Gastrocnemius medialis (tissue), 4 donors: Measurements from ENCODE around the gene TOR2A. TPM values are rescaled to one million over a fixed set of nuclear protein-coding genes. Genes with fewer than 3 reads are reported as not detected.

ENCODE experiments used
- ATAC-seq, 2 donors: fragments of 150-250 bp; one replicate each; pipeline ENCODE4 v1.9.1; 2016
- DNase-seq, 2 donors: peaks; one replicate each; pipeline ENCODE4 v3.0.0-alpha.2; 2019
- H3K27ac ChIP-seq, 4 donors: fragments of 200-600 bp; sonication (generic); 1 replicate in 1 of 4; 2 replicates in 3 of 4; pipeline ENCODE4 v1.5.1; 2016 to 2018; ENCODE audit warnings: mild to moderate bottlenecking in 2 of 4, moderate library complexity in 1 of 4
- H3K27me3 ChIP-seq, 3 donors: fragments of 200-600 bp; sonication (generic) in 2 of 3; 1 replicate in 1 of 3; 2 replicates in 2 of 3; pipeline versions ENCODE4 v1.5.1 to v1.6.0; 2016 to 2019; ENCODE audit warnings: mild to moderate bottlenecking in 1 of 3, moderate library complexity in 1 of 3
- H3K36me3 ChIP-seq, 2 donors: fragments of 200-600 bp; sonication (generic) in 1 of 2; one replicate each; pipeline ENCODE4 v1.5.1; 2017 to 2018
- H3K4me1 ChIP-seq, 2 donors: fragments of 200-600 bp; sonication (generic) in 1 of 2; one replicate each; pipeline ENCODE4 v1.5.1; 2016 to 2017; ENCODE audit warnings: mild to moderate bottlenecking in 2 of 2
- H3K4me3 ChIP-seq, 4 donors: fragments of 200-600 bp; sonication (generic) in 3 of 4; 1 replicate in 1 of 4; 2 replicates in 3 of 4; pipeline ENCODE4 v1.5.1; 2016 to 2019; ENCODE audit warnings: mild to moderate bottlenecking in 2 of 4
- H3K9me3 ChIP-seq, 3 donors: fragments of 200-600 bp; sonication (generic) in 2 of 3; 1 replicate in 1 of 3; 2 replicates in 2 of 3; pipeline ENCODE4 v1.5.1; 2016 to 2019
- POLR2A ChIP-seq, 2 donors: fragments of 450-650 bp; IDR thresholded peaks; one replicate each; pipeline ENCODE4 v1.6.1; 2017; ENCODE audit warnings: antibody characterized with exemption in 2 of 2, mild to moderate bottlenecking in 2 of 2, moderate library complexity in 2 of 2
- in situ Hi-C, 4 donors: fragments of 200-750 bp; cut with MboI; loops; one replicate each; pipeline versions ENCODE4 v1.15.0 to v1.8.0; 2017; ENCODE audit warnings: low sequenced_read_pairs in 4 of 4
- intact Hi-C: fragments of 100-400 bp; cut with DNase I; formaldehyde crosslinking; loops from one replicate; pipeline ENCODE4 v1.15.1; 2023; ENCODE audit warnings: low total_unique reads
- total RNA-seq, 4 donors: library from RNA; depleted of rRNA; stranded (reverse); fragments of >200 nt; gene quantifications; one replicate each; pipeline versions ENCODE4 v1.1.0 to v1.2.3, GENCODE V29; 2016
- TF ChIP-seq, protein P1 (sequence below), 5 experiments: fragments of 450-650 bp in 3 of 5; fragments of 200-600 bp in 2 of 5; sonication (generic) in 2 of 5; IDR thresholded peaks in 4 of 5; conservative IDR thresholded peaks in 1 of 5; 1 replicate in 4 of 5; 2 replicates in 1 of 5; pipeline ENCODE4 v1.5.1; 2016 to 2019; ENCODE audit warnings: antibody characterized with exemption in 5 of 5, mild to moderate bottlenecking in 3 of 5, moderate library complexity in 3 of 5

TOR2A gene
- total RNA-seq, 4 donors from 2014 or later = 3.2 to 10.6 (median 9.6) TPM

DNA sequence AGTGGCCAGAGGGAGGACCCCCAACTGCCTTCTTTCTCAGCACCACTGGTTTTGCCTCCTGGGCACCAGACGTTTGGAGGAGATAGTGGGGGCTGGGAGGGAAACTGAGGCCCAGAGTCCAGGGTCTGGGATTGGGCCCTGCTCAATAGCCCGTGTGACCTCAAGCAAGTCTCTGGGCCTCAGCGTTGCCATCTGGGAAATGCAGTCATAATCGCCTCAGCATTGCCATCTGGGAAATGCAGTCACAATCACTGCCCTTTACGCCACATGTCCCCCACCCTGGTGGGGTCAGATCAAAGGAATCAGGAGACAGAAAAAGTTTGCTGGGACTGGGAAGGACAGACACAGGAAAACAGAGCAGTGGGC is 41.8 kb upstream of the TOR2A start:
- Histone ChIP-seq H3K27ac (peak overlapping the region in 3 of 4 donors; percentile 6 to 60 (median 27)), H3K36me3 (no peaks in the 10 kb centered on the region), H3K27me3 (no peaks in the 10 kb centered on the region), H3K4me1 (peaks cover 0 to 4% of the 10 kb centered on the region in 2 donors), H3K4me3 (peak overlapping the region in 1 of 4 donors; percentile 28), H3K9me3 (no peaks in the 10 kb centered on the region)
- DNase-seq (no peak), ATAC-seq (no peak)
- in situ Hi-C loops = no loop called here
- no peak for TF ChIP-seq POLR2A (IDR thresholded peaks at IDR 0.05)
- TF ChIP-seq, protein P1, sequence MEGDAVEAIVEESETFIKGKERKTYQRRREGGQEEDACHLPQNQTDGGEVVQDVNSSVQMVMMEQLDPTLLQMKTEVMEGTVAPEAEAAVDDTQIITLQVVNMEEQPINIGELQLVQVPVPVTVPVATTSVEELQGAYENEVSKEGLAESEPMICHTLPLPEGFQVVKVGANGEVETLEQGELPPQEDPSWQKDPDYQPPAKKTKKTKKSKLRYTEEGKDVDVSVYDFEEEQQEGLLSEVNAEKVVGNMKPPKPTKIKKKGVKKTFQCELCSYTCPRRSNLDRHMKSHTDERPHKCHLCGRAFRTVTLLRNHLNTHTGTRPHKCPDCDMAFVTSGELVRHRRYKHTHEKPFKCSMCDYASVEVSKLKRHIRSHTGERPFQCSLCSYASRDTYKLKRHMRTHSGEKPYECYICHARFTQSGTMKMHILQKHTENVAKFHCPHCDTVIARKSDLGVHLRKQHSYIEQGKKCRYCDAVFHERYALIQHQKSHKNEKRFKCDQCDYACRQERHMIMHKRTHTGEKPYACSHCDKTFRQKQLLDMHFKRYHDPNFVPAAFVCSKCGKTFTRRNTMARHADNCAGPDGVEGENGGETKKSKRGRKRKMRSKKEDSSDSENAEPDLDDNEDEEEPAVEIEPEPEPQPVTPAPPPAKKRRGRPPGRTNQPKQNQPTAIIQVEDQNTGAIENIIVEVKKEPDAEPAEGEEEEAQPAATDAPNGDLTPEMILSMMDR (IDR thresholded peaks at IDR 0.05 in 4 of 5, conservative IDR thresholded peaks at IDR 0.05 in 1 of 5) = no peak
- intact Hi-C loops = no loop called here

GRCh38 chr9:127776195-127776923 is 41.3 kb upstream of the TOR2A start:
- ATAC-seq (no peak), DNase-seq (no peak)
- Histone ChIP-seq H3K4me3 (peak overlapping the region in 1 of 4 donors; percentile 28), H3K27me3 (no peaks in the 10 kb centered on the region), H3K36me3 (no peaks in the 10 kb centered on the region), H3K4me1 (peaks cover 0 to 4% of the 10 kb centered on the region in 2 donors), H3K9me3 (no peaks in the 10 kb centered on the region), H3K27ac (peak overlapping the region in 3 of 4 donors; percentile 6 to 60 (median 41))
- no peak for TF ChIP-seq POLR2A (IDR thresholded peaks at IDR 0.05)
- TF ChIP-seq, protein P1 (IDR thresholded peaks at IDR 0.05 in 4 of 5, conservative IDR thresholded peaks at IDR 0.05 in 1 of 5) = no peak
- in situ Hi-C loops = no loop called here
- intact Hi-C loops = no loop called here

- H3K27ac ChIP-seq = no peak overlapping the region
- ATAC-seq (no peak), DNase-seq (no peak)
- in situ Hi-C loops (no loop called here), intact Hi-C loops (no loop called here)
- no peaks in the 10 kb centered on the region for H3K9me3 ChIP-seq
- no peak overlapping the region for H3K4me3 ChIP-seq
- H3K36me3 ChIP-seq = no peaks in the 10 kb centered on the region
- no peak for TF ChIP-seq POLR2A (IDR thresholded peaks at IDR 0.05)
- TF ChIP-seq, protein P1 (IDR thresholded peaks at IDR 0.05 in 4 of 5, conservative IDR thresholded peaks at IDR 0.05 in 1 of 5) = no peak
- H3K27me3 ChIP-seq = no peaks in the 10 kb centered on the region
- H3K4me1 ChIP-seq = peaks cover 6 to 12% of the 10 kb centered on the region in 2 donors
Measured at GRCh38 chr9:127773981-127774380, 38.9 kb upstream of the TOR2A start.

DNA sequence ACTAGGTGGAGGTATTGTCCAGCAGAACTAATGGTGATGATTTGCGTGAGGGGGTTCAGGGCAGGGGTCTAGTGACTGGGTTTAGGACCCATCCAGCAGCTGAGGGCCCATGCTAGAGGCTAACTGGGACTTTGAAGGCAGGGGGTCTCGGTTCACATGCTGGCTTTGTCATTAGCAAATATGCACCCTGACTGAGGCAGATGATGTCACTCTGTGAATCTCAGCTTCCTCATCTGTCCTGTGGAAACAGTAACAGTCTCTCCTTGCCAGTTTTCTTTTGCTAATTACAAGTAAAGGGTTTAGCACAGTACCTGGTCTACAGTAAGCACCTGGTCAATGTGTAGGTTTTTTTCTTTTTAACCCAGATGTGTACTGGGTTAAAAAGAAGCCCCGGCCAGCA is 38.2 kb upstream of the TOR2A start:
- H3K27ac ChIP-seq = no peak overlapping the region
- intact Hi-C loops (no loop called here), in situ Hi-C loops (no loop called here)
- H3K9me3 ChIP-seq = no peaks in the 10 kb centered on the region
- DNase-seq (no peak), ATAC-seq (no peak)
- H3K27me3 ChIP-seq = no peaks in the 10 kb centered on the region
- H3K36me3 ChIP-seq = no peaks in the 10 kb centered on the region
- no peak for TF ChIP-seq POLR2A (IDR thresholded peaks at IDR 0.05)
- H3K4me1 ChIP-seq = peaks cover 6 to 12% of the 10 kb centered on the region in 2 donors
- H3K4me3 ChIP-seq = no peak overlapping the region

GRCh38 chr9:127772603-127773002 is 37.5 kb upstream of the TOR2A start:
- DNase-seq (no peak), ATAC-seq (no peak)
- in situ Hi-C loops (no loop called here), intact Hi-C loops (no loop called here)
- Histone ChIP-seq H3K27ac (no peak overlapping the region), H3K36me3 (no peaks in the 10 kb centered on the region), H3K27me3 (no peaks in the 10 kb centered on the region), H3K9me3 (no peaks in the 10 kb centered on the region), H3K4me1 (peaks cover 10 to 12% of the 10 kb centered on the region in 2 donors), H3K4me3 (no peak overlapping the region)
- no peak for TF ChIP-seq POLR2A (IDR thresholded peaks at IDR 0.05)
- TF ChIP-seq, protein P1 (IDR thresholded peaks at IDR 0.05 in 4 of 5, conservative IDR thresholded peaks at IDR 0.05 in 1 of 5) = no peak
